HG03280 (cell line): Measurements from ENCODE around the gene SEMA5A.

Experiments used
- ATAC-seq: cut with Tn5 transposase; IDR thresholded peaks from one replicate; pipeline ENCODE4 v1.9.1; 2021; ENCODE audit warnings: mild to moderate bottlenecking, moderate library complexity; ENCODE audit not compliant: unreplicated experiment

SEMA5A gene

DNA sequence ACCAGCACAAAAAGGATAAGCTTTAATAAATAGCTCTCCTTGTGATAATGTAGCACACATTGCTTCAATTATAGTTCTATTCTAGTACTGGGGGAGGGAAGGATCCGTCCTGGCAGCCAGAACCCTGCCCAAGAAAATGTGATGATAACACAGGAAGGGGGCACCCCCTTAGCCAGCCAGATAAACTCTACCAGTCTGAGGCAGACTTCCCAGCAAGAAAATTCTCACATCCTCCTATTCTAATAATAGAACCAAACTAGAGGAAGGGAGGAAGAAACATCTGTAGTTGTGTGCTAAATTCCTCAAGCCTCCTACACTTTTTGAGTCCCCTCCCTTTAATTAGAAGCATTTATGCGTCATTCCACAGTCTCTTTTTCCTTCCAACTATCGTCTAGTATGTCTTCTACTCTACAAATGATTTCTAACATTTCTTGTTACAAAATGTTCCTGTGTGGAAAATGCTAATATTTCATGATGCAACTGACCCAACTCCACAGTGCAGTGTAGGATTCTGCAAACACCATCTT, 261.0 kb downstream of the SEMA5A start:
- no peak for ATAC-seq

DNA sequence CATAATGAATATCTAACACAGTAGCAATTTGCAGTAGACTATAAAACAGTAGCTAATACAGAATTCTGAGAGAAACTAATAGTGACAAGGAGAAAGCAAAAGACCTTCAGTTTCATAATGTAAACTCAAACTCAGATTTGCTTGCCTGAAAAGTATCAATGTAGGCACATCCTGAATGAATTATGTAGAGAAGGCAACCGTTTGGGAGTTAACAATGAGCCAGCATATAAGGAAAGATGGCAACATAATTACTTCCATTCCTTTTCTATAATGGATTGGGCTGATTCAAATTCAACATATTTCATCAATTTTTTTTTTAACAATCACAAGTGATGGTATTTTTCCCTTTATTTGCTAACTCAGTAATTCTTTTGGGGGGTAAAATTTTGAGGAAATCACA, 261.6 kb downstream of the SEMA5A start:
- no peak for ATAC-seq

- no peak for ATAC-seq
These were observed 262.4 kb downstream of the SEMA5A start for GRCh38 chr5:9283473-9283872.

- ATAC-seq = no peak
These were observed 262.9 kb downstream of the SEMA5A start for GRCh38 chr5:9283021-9283420.

- ATAC-seq = no peak
These were observed 263.7 kb downstream of the SEMA5A start for GRCh38 chr5:9282211-9282610.

DNA sequence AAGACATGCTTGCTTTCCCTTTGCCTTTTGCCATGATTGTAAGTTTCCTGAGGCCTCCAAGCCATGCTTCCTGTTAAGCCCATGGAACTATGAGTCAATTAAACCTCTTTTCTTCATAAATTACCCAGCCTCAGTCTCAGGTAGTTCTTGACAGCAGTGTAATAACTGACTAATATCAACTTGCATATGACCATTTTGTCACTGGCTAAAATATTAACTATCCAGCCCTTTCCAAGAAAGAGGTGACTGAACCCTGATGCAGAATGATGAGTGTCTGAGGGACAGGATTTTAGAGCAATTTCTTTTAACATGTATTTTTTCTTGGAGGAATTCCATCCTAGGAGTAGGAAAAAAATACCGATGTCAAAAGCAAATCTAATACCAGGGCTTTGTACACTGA, 266.1 kb downstream of the SEMA5A start:
- ATAC-seq = no peak

- ATAC-seq = no peak
These were observed 266.8 kb downstream of the SEMA5A start for GRCh38 chr5:9278921-9279603.

DNA sequence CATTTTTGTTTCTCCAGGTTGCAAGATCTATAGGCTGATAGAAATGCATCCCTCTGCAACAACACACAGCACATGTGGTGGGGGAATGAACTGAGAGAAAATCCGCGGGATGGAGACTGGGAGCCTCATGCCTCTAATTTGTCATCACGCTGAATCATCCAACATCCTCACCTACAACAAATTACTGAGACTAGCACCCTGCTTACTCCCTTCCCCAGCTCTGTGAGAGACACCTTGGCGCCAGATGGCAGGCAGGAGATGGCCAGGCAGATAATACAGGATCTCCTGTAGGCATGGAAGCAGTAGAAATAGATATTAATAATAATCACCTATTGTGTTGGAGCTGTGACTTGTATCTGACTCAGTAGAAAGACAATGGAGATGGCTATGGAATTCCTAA, 276.9 kb downstream of the SEMA5A start:
- ATAC-seq = no peak

DNA sequence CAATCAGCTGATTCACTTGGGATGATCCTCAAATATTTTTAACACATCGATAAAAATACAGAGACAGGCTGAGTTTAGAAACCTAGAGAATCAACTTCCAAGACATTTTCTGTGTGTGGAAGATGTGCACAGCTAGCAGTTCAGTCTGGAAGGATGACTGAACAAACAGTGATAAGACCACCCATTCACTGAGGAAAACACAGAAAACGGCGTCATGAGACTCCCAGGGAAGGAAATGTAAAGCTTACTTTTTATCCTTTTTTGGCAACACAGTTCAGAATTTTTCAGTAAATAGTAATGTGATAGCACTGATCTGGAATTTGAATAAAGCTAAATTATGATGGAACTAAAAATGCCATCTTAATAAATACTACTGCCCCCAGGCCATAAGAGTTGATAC, 277.6 kb downstream of the SEMA5A start:
- ATAC-seq = no peak

DNA sequence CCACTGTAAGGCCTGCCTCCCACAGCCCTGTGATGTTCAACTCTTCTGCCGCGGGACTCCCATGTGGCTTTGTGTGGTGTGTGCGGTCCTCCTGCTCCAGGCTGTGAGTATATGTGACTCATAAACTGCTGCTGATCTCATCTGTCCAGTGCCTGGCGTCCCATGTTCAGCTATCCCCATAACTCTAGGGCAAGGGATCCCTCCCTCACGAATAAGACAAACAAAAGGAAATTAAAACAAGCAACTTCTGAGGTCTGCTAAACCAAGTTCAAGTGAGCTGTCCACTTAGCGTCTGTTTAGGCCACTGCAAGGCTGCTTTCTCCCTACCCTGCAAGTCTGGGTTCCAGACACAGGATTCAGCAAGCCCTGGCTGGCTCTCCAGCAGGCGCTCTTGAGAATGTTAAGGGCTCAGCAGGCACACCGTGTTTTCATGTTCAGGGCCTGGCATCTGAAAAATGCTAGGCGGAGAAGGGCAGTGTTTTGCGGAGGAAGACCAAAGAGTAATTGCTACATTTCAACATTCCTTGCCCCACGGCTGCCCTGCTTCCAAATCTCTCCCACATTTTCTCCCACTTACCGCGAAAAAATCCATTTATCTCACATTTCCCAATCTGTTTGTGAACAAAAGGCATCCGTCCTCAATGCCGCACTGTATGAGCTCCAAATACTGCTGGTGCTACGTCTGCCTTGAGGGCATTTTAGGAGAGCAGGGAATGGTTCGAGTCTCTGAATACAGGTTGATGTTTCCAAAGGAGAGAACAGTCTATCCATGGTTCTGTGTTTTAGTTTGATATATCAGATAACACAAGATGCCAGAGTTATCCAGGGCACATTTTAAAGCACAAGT, 280.2 kb downstream of the SEMA5A start:
- no peak for ATAC-seq

DNA sequence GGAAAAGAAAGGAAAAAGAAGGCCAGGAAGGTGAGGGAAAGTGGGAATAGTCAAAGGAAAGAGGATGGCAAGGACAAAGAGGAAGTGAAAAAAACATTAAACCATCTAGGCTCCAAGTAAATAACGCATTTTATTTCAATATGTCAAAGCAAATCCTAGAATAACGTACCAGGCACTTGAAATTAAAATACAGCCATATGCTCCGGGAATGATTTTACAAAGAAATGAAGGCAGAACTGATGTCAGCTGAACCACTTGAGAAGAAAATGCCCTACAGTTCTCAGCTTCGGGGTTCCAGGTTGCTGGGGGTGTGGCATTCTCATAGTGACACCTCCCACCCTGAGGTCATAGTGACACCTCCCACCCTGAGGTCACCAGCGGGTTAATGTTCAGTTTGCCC, 281.6 kb downstream of the SEMA5A start:
- ATAC-seq = no peak

- ATAC-seq = no peak
These were observed 282.2 kb downstream of the SEMA5A start for GRCh38 chr5:9263656-9264055.

DNA sequence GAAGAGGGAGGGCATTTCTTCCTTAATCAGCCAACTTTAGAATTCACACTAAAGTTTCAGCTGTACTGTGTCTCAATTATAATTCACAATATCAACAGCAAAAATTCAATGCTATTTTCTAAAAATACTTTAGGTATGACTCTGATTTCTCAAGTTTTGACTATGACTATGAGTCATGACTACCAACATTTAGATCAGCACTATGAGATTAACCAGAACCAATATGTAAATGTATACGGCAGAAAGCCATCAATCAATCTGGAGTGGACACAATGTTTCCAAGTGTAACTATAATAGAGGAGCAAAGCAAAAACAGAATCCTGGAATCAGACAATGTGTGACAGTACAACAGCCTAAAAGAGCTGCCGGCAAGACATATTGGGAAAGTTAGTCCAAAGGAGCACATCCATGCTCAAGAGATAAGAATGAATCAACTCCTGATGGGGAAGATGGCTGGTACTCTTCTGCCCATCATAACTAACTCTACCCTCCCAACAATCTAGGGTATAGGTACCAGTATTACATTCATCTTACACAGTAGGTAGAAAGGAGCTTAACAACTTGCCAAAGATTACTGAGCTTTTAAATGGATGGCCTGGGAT, 294.4 kb downstream of the SEMA5A start:
- ATAC-seq = no peak

DNA sequence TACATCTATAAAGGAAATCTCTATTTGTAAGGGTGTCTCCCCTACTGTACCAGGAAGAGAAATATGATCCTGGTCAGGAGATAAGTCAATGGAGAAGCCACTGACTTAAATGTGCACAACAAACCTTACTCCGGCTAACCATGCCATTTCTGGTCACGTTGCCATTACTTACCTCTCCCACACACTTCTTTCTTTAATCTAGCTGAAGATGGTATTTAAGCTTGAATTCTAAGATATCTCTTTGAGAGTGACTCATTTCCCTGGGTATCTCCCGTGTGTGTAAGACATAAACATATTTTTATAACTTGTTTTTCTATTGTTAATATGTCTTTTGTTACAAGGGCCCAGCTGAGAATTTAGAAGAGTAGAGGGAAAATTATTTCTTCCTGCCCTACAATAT, 296.6 kb downstream of the SEMA5A start:
- ATAC-seq = no peak

DNA sequence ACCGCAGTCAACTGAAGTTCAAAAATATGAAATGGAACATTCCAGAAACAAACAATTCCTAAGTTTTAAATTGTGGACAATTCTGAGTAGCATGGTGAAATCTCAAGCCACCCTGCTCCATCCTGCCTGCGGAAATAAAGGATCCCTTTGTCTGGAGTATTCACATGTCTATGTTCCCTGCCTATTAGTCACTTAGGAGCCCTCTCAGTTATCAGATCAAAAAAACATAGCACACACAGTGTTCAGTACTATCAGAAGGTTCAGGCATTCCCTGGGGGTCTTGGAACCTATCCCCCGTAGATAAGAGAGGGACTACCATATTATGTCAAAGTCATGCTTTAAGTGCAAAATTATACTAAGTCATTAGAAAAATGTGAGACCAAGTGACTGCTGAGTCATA, 300.8 kb downstream of the SEMA5A start:
- ATAC-seq = no peak

- no peak for ATAC-seq
These were observed 301.5 kb downstream of the SEMA5A start for GRCh38 chr5:9244417-9244816.

- no peak for ATAC-seq
These were observed 304.2 kb downstream of the SEMA5A start for GRCh38 chr5:9241479-9242305.

DNA sequence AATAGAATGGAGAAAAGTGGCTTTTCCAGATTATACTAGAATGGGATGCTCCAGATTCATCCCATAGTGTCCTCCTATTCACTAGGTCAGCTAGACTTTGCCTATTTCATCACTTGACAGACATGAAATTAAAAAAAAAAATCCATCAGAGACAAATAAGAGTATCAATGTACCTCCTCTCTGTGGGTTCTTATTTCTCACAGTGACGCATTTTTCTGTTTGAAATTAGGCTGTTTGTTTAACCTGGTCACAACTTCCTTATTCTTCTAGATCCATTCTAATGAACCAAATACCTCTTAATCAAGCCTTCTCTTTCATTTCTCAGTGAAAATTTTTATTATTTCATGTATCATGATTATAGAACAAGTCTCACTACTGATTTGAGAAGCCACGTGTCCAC, 305.4 kb downstream of the SEMA5A start:
- ATAC-seq = no peak

GRCh38 chr5:9239626-9240025, 306.2 kb downstream of the SEMA5A start:
- no peak for ATAC-seq

GRCh38 chr5:9239071-9239470, 306.8 kb downstream of the SEMA5A start:
- no peak for ATAC-seq

GRCh38 chr5:9233712-9234111, 312.2 kb downstream of the SEMA5A start:
- ATAC-seq = no peak
